HCT116 (cell line): ENCODE data around the gene RIPOR2. TPM values are rescaled to one million over a fixed set of nuclear protein-coding genes. Genes with fewer than 3 reads are reported as not detected.
"Not testable (repeated sequence)": the region's sequence is repeated elsewhere in the genome, so short reads cannot be mapped to it uniquely, and the experiment has no call there.

Source experiments
- ATAC-seq: fragments of 200-7000 bp; cut with Tn5 transposase; 2 replicates; pipeline ENCODE4 v1.9.1; 2020; ENCODE audit warnings: mild to moderate bottlenecking, moderate library complexity
- BruUV-seq: library from RNA; stranded (reverse); fragments of 400-500 nt; replicated peaks from 2 replicates; lab custom pipeline; 2021; lab: Mats Ljungman, UMichigan
- CTCF ChIA-PET: fragments of 300-600 bp; sonication (Branson Sonifier 250); formaldehyde crosslinking; loops from one replicate; lab custom pipeline; 2021; ENCODE audit warnings: antibody characterized with exemption; lab: Charles Lee
- POLR2A ChIA-PET: fragments of 300-600, 350-600 bp; sonication (Branson Sonifier 250); formaldehyde crosslinking; loops from one replicate; lab custom pipeline; 2021; ENCODE audit warnings: antibody characterized with exemption; lab: Charles Lee
- RAD21 ChIA-PET, 2 experiments: fragments of 300-600 bp; sonication (Branson Sonifier 250); formaldehyde crosslinking; loops; one replicate each; lab custom pipeline; 2023; ENCODE audit warnings: low total read pairs in 2 of 2; ENCODE audit not compliant: uncharacterized antibody in 2 of 2, unreplicated experiment in 2 of 2, low non-redundant PET in 1 of 2; lab: Charles Lee
- DNase-seq: peaks from one replicate; pipeline ENCODE4 v3.0.0-alpha.2; 2010; ENCODE audit warnings: low read depth, low spot score
- H2AFZ ChIP-seq: fragments of 200-600 bp; shearing (Covaris generic), sonication (generic); 2 replicates; pipeline ENCODE4 v1.6.1; 2017; ENCODE audit warnings: low read depth, mixed run types, mixed read lengths, antibody characterized with exemption, low read length; ENCODE audit not compliant: poor library complexity, severe bottlenecking
- H3K27ac ChIP-seq: 2 replicates; pipeline ENCODE4 v1.5.1; 2012; ENCODE audit warnings: low read depth, low read length
- H3K27me3 ChIP-seq: fragments of 200-600 bp; sonication (generic); 2 replicates; pipeline ENCODE4 v1.6.1; 2016; ENCODE audit warnings: mixed run types, low read length, mixed read lengths; ENCODE audit not compliant: insufficient read depth
- H3K36me3 ChIP-seq, 2 experiments: fragments of 200-500 bp in 1 of 2; fragments of 200-600 bp in 1 of 2; sonication (Bioruptor generic) in 1 of 2; sonication (generic) in 1 of 2; 2 replicates each; pipeline versions ENCODE4 v1.5.1 to v1.6.1; 2014 to 2016; ENCODE audit warnings: low read length in 2 of 2, inconsistent platforms in 1 of 2, mixed read lengths in 1 of 2, mixed run types in 1 of 2; ENCODE audit not compliant: insufficient read depth in 2 of 2, control insufficient read depth in 1 of 2
- H3K4me1 ChIP-seq, 2 experiments: fragments of 200-600 bp in 1 of 2; sonication (generic) in 1 of 2; 2 replicates each; pipeline versions ENCODE4 v1.5.1 to v1.6.1; 2012 to 2017; ENCODE audit warnings: low read length in 2 of 2, inconsistent platforms in 1 of 2, mild to moderate bottlenecking in 1 of 2, mixed read lengths in 1 of 2, mixed run types in 1 of 2, moderate library complexity in 1 of 2; ENCODE audit not compliant: insufficient read depth in 2 of 2, control insufficient read depth in 1 of 2
- H3K4me2 ChIP-seq: fragments of 200-600 bp; sonication (generic); 2 replicates; pipeline ENCODE4 v1.6.1; 2017; ENCODE audit warnings: mixed run types, low read length, mixed read lengths
- H3K4me3 ChIP-seq, 2 experiments: fragments of 200-600 bp in 1 of 2; sonication (generic) in 1 of 2; replicated peaks in 1 of 2; 2 replicates each; pipeline ENCODE4 v1.5.1; 2011 to 2016; ENCODE audit warnings: low read length in 2 of 2, control low read depth in 1 of 2, low read depth in 1 of 2, mild to moderate bottlenecking in 1 of 2, mixed read lengths in 1 of 2, mixed run types in 1 of 2
- H3K79me2 ChIP-seq: fragments of 200-600 bp; sonication (generic); 2 replicates; pipeline ENCODE4 v1.6.1; 2017; ENCODE audit warnings: mild to moderate bottlenecking, mixed run types, low read length, moderate library complexity, mixed read lengths; ENCODE audit not compliant: insufficient read depth
- H3K9ac ChIP-seq: fragments of 200-600 bp; sonication (generic); 2 replicates; pipeline ENCODE4 v1.6.1; 2016; ENCODE audit warnings: low read length, mixed read lengths
- H3K9me2 ChIP-seq: fragments of 200-600 bp; sonication (generic), shearing (Covaris generic); 2 replicates; pipeline ENCODE4 v1.6.1; 2017; ENCODE audit warnings: mixed run types, mild to moderate bottlenecking, moderate library complexity; ENCODE audit not compliant: insufficient read depth
- H3K9me3 ChIP-seq, 2 experiments: fragments of 200-500 bp in 1 of 2; fragments of 200-600 bp in 1 of 2; sonication (Bioruptor generic) in 1 of 2; sonication (generic) in 1 of 2; 2 replicates each; pipeline ENCODE4 v1.6.1; 2014 to 2017; ENCODE audit warnings: low read length in 2 of 2, mixed read lengths in 2 of 2, inconsistent platforms in 1 of 2, low read depth in 1 of 2, mild to moderate bottlenecking in 1 of 2, mixed run types in 1 of 2, moderate library complexity in 1 of 2; ENCODE audit not compliant: control insufficient read depth in 1 of 2, insufficient read depth in 1 of 2
- H4K20me1 ChIP-seq: fragments of 200-600 bp; sonication (generic), shearing (Covaris generic); 2 replicates; pipeline ENCODE4 v1.6.1; 2017; ENCODE audit warnings: mixed run types, mild to moderate bottlenecking, moderate library complexity; ENCODE audit not compliant: insufficient read depth
- FOSL1 ChIP-seq: IDR thresholded peaks from 2 replicates; pipeline ENCODE4 v1.6.1; 2012; ENCODE audit warnings: low read depth
- POLR2A ChIP-seq: IDR thresholded peaks from 2 replicates; pipeline ENCODE4 v1.7.0; 2011; ENCODE audit warnings: borderline replicate concordance; ENCODE audit not compliant: insufficient read depth, insufficient read length; ENCODE audit errors: extremely low read depth
- SP1 ChIP-seq: IDR thresholded peaks from 2 replicates; pipeline ENCODE4 v1.6.1; 2012; ENCODE audit warnings: low read depth
- ZFX ChIP-seq: fragments of 450-650 bp; IDR thresholded peaks from 2 replicates; pipeline ENCODE4 v1.6.1; 2017
- intact Hi-C: fragments of 100-400 bp; cut with micrococcal nuclease; formaldehyde crosslinking; loops from 2 replicates; pipeline ENCODE4 v1.10.0; 2022
- total RNA-seq: library from RNA; stranded (reverse); gene quantifications from one replicate; pipeline ENCODE4 v1.2.1, GENCODE V29; 2021; ENCODE audit not compliant: unreplicated experiment
- TF ChIP-seq, protein P1 (sequence below): IDR thresholded peaks from 2 replicates; pipeline ENCODE4 v1.6.1; 2012

The RIPOR2 gene
- total RNA-seq, 1 experiment from 2014 or later, result 0.44 TPM

DNA sequence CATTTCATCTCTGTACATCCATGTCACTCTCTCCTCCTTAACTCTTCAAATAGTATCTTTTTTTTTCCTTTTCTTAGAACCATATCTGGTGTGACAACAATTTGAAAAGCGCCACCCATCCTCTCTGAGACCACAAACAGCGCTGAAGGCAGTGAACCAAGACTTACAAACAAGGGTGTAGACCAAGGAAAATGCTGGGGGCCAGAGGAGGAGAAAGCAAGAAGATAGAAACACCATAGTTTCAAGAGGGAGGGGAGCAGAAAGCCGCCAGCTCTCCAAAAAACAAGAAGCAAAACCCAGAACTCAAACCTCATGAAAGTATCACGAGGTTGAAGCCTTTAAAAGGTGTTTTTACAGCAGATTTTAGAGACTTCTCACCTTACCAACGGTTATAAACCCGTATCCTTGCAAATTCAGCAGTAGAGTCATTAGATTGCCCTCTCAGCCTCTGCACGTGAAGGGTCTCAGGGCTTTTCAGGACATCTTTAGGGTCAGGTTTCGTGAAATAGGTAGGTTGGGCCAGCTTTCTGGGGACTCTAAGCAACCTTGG lies 13.3 kb upstream of the RIPOR2 start:
- Histone ChIP-seq H2AFZ (no peak overlapping the region), H3K79me2 (no peaks in the 10 kb centered on the region), H3K27ac (no peak overlapping the region), H3K4me1 (no peaks in the 10 kb centered on the region), H3K4me2 (no peak overlapping the region), H3K9ac (no peak overlapping the region), H3K4me3 (no peak overlapping the region), H3K9me3 (no peaks in the 10 kb centered on the region), H3K9me2 (no peaks in the 10 kb centered on the region), H3K36me3 (no peaks in the 10 kb centered on the region), H3K27me3 (no peaks in the 10 kb centered on the region), H4K20me1 (no peaks in the 10 kb centered on the region)
- DNase-seq, result no peak
- POLR2A ChIA-PET, result no interaction called here
- intact Hi-C loops, result no loop called here
- BruUV-seq, result no TSS peak
- ATAC-seq, result no peak
- RAD21 ChIA-PET, result no interaction called here
- TF ChIP-seq FOSL1 (no peak), POLR2A (no peak), SP1 (no peak), ZFX (no peak)
- TF ChIP-seq, protein P1, sequence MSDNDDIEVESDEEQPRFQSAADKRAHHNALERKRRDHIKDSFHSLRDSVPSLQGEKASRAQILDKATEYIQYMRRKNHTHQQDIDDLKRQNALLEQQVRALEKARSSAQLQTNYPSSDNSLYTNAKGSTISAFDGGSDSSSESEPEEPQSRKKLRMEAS, result no peak
- CTCF ChIA-PET, result interaction anchor here (1.0 kb wide), 1 partner anchor 15 kb away, joined by 3 read pairs; no protein-coding TSS in a partner anchor

DNA sequence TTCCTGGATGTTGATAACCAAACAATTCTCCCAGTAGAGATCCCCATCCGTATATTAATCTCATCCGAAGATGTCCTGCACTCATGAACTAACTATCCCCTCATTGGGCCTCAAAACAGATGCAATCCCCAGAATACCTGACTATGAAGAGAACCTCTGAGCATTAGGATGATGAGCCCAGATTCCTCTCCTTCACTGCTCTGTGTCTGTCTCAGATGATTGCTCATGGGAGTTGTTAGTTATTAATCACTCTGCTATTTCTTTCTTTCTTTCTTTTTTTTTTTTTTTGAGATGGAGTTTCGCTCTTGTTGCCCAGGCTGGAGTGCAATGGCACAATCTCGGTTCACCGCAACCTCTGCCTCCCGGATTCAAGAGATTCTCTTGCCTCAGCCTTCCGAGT lies 12.5 kb upstream of the RIPOR2 start:
- BruUV-seq, DNase-seq, POLR2A ChIA-PET: not testable (repeated sequence)

More for the DNA sequence above, 12.5 kb upstream of the RIPOR2 start:
- intact Hi-C loops, H3K9ac ChIP-seq, H3K9me2 ChIP-seq, H3K36me3 ChIP-seq, H3K4me1 ChIP-seq, H3K27ac ChIP-seq, H4K20me1 ChIP-seq, H3K79me2 ChIP-seq, H3K4me2 ChIP-seq, H3K9me3 ChIP-seq, RAD21 ChIA-PET, H3K27me3 ChIP-seq, H2AFZ ChIP-seq, H3K4me3 ChIP-seq, ATAC-seq: not testable (repeated sequence)
- CTCF ChIA-PET, result interaction anchor here (1.3 kb wide), 1 partner anchor 14 kb away, joined by 3 read pairs; no protein-coding TSS in a partner anchor
